GM23248 (cell line): ENCODE data around the gene DIPK1B.

Source experiments
- EZH2 ChIP-seq: fragments of 200-600 bp; sonication (generic); IDR thresholded peaks from 2 replicates; pipeline ENCODE4 v1.6.1; 2018; ENCODE audit warnings: antibody characterized with exemption, mild to moderate bottlenecking; ENCODE audit not compliant: insufficient read depth, poor library complexity, severe bottlenecking
- EZH2phosphoT487 ChIP-seq: fragments of 200-600 bp; sonication (generic); IDR thresholded peaks from 2 replicates; pipeline ENCODE4 v1.6.1; 2018; ENCODE audit warnings: antibody characterized with exemption, moderate library complexity, mild to moderate bottlenecking, low read depth; ENCODE audit not compliant: insufficient read depth

- TF ChIP-seq EZH2 (no peak), EZH2phosphoT487 (no peak)
Observed at GRCh38 chr9:136744773-136745172, 32.4 kb downstream of the DIPK1B start.
